Activated CD4-positive, alpha-beta T cell treated with anti-CD3 and anti-CD28 coated beads, Interleukin-2, amount 50 U/mL, for 16 hours (primary cell): ENCODE measurements around the gene MXI1.

Experiments
- DNase-seq: peaks from one replicate; pipeline ENCODE4 v3.0.0-alpha.2; 2020

Gene MXI1

DNA sequence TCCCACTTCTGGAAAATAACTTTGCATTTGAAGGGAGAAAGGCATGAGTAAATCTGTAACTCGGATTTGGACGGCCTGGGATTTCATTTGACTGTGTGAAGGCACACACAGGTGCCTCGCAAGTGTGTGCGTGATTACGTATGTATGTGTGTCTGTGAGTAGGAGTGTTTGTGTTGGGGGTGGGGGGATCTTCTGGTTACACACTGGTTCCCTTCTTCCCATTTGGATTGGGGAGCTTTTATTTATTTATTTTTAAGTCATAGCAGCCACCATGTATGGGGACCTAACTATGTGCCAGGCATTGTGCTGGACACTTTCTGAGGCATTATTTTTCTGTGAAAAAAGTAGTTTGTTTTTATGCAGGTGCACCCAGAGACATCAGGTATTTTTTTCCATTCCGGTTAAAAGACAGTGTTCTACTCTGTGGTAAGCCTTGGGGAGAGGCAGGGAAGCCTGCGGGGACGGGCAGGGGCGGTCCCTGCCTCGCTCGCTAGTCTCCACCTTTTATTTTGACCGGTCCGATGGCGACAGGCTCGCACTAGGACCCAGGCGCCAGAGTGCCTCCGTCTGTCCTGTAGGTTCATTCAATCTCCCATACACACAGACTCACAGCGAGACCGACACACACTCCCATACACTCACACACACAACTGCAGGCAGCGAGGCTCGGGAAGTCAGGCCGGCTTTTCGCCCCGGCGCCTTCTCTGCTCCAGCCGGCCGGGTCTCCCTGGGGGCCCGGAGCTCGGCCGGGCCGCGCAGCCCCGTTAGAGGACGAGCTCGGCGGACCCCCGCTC, at the start of gene MXI1:
Gene MXI1 (plus strand): TSS at position 595 of the 794 bp plus-strand sequence. CDS start 204 bp downstream, outside the sequence.
- peak; percentile 72 for DNase-seq

DNA sequence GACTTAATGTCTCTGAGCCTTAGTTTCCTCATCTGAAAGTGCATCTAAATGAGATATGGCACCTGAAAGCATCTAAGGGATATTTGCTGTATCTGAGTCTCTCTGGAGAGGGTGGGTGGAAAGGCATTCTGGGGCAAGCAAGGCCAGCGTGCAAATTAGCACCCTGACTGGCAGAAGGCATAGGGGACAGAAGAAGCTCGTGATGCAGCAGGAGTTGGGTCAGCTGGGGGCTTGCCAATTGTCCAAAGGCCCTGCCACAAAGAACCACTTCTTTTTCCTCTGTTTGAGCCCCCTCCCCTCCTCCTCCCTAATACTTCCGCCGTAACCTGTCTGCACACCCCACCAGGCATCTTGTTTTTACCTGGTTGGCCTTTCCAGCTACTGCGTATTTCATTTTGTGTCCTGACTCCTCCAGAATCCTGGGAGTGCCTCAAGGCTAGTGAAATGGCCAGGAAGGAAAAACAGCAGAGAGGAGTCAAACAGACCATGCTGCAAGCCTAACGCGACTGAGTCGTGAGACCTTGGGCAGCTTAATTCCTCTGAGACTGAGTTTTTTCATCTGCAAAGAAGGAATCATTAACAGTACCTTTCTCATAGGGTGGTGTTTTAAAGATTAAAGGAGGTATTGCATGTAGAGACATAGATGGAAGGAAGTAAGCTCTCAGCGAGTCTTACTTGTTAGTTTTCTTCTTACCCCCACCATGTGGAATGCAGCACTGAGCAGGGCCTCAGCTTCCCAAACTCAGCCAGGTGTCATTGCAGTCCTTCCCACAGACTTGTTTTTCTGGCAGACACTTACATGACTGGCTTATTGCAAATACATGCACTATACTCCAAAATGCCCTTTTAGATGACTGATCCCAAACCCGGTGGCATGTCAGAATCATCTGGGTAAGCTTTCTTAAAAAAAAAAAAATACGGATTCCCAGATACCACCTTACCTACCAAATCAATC, 49.1 kb upstream of the MXI1 start:
- DNase-seq, result no peak

DNA sequence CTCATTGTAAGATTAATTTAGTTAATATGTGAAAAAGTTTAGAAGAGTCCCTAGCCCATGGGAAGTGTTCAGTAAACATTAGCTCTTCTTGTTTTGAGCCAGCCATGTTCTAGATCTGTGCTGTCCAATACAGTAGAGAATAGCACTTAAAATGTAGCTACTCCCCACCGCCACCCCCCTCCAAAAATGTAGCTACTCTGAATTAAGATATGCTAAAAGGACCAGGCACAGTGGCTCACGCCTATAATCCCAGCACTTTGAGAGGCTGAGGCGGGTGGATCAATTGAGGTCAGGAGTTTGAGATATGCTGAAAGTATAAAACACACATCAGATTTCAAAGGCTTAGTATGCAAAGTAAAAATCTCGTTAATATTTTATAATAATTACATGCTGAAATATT, 47.3 kb upstream of the MXI1 start:
- no peak for DNase-seq

DNA sequence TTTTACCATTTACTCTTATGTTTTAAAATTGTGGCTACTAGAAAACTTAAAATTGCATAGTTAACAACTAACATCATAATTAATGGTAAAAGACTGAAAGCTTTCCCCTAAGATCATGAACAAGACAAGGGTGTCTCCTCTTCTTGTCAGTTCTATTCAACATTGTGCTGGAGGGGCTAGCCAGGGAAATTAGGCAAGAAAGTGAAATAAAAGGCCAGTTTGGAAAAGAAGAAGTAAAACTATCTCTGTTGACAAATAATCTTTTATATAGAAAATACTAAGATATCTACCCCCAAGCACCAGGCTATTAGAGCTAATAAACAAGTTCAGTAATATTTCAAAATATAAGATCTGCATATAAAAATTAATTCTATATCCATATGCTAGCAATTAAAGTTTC, 46.9 kb upstream of the MXI1 start:
- DNase-seq, result no peak

DNA sequence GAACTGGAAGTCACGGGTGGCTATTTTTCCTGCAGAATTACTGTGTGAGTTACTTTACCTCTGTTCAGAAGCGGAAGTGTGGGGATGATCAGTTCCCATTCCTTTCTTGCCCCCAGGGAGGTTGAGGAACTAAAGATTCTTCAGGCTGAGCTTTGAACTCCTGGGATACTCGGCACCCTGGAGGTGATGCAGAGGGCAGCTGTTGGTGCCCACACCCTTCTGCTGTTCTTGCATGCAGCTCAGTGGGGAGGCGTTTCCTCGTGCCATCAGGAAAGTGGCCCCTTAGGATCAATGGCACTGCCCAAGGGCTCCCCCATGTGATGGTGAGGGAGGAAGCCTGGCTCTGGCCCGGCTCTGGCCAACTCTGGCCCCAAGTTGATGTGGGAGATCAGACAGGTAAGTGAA, 44.7 kb upstream of the MXI1 start:
- no peak for DNase-seq

DNA sequence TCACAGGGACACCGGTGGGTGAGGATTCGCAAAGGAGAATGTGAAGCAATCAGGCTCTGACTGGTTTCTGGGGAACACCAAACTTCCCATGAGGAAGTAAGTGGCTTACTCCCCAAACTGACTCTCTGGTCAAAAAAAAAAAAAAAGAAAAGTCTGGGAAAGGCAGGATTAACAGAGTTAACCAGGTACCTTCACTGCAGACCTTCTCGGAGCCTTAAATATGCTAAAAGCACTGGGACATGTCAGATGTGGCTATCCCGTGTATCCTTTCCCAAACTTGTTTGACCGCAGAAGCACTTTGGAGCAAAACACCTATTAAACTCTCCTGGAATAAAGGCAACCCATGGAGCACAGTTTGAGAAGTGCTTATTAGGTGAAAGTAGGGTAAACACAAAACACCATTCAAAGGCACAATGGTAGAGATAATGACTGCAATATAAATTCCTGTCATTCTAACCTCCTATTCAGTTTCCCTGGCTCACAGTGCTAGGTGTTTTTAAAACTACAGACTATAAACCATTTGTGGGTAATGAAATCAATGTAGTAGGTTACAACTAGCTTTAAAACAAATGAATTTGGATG, 44.1 kb upstream of the MXI1 start:
- no peak for DNase-seq

DNA sequence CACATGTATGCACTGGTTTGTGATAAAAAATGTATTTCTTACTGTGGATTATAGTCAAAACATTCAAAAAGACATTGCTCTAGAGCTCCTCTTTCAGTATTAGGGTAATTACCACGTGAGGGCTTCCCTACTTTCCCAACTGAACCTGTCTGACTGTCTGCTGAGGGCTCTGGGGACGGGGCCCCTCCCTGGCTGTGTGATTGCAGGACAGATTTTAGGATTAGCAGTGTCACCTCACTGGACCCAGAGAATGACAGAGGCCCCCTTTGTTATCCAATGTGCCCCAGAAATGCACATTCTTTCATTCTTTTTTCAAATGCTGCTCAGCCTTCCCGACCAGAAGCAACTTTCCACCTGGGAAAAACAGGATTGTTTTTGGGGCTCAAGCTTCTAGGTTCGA, 43.6 kb upstream of the MXI1 start:
- DNase-seq, result no peak

DNA sequence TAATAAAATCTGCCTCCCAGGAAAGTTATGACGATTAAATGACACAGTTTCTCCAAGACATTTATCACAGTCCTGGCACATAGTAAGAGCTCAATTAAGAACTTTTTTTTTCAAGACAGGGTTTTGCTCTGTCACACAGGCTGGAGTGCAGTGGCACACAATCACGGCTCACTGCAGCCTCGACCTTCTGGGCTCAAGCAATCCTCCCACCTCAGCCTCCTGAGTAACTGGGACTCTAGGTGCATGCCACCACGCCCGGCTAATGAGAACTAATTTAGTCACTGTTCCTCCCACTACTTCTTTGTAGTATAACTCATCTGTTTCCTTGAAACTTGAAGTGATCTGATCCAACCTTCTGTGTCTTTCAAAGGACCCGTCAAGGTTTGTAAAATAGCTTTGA, 42.2 kb upstream of the MXI1 start:
- no peak for DNase-seq

DNA sequence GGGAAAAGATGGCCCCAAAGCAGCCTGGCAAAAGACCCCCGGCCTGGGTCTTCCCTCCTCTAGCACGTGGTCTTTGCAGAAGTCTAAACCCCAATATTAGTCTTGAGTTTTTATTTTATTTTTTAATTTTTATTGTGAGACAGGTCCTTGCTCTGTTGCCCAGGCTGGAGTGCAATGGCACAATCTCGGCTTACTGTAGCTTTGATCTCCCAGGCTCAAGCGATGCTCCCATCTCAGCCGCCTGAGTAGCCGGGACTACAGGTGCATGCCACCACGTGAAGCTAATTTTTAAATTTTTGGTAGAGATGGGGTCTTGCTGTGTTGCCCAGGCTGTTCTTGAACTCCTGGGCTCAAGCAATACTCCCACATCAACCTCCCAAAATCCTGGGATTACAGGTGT, 40.3 kb upstream of the MXI1 start:
- no peak for DNase-seq

DNA sequence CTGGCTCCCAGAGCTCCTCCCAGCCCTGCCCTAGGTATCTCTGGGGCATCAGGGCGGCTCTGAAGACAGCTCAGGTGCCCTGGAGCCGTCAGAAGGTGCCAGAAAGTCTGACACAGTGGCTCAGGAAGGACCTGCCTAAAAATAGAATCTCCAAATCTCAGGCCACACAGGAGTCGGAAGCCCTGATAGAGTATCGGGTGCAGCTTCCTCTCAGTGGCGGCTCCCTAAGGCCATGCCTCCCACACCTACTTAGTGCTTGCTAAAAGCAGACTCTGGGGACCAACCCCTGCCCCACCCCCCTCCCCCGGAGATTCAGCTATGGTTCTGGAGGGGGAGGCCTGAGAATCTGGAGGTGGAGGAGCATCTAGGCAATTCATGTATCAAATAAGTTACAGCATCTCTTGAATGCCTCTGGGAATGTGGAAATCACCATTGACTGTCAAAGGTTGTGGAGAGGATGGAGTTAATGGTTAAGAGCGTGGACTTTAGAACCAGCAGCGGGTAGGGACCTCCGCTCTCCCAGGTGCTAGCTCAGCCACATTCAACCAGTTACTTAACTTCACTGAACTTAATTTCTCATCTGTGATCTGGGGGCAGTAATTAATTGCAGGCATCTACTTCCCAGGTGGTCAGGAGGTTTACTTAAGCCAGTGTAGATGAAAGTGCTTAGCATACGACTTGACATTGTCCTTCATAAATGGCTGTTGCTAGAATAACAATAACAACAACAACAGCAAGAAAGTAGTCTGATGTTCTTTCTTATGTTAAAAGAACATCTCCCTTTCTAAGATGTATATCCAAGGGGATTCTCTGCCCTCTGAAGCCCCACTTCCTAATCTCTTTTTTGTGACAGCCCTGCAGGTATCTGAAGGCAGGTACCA, 38.6 kb upstream of the MXI1 start:
- no peak for DNase-seq

DNA sequence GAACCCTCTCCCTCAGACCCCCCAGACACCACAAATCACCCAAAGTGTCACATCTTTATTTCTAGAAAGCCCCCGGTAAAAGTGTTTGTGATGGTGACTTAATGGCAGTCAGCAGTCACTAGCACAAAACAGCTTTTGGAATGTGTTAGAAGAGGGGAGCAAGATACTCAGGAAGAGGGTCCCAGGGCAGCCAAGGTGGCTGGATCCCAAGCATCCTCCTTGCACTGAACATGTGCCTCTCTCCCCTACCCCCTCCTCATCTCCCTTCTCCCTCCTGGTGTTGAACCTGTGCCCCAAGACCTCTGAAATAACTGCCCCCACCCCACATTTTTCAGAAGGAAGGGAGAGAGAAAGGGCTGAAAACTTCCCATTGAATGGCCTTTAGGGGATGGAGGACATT, 37.8 kb upstream of the MXI1 start:
- no peak for DNase-seq

DNA sequence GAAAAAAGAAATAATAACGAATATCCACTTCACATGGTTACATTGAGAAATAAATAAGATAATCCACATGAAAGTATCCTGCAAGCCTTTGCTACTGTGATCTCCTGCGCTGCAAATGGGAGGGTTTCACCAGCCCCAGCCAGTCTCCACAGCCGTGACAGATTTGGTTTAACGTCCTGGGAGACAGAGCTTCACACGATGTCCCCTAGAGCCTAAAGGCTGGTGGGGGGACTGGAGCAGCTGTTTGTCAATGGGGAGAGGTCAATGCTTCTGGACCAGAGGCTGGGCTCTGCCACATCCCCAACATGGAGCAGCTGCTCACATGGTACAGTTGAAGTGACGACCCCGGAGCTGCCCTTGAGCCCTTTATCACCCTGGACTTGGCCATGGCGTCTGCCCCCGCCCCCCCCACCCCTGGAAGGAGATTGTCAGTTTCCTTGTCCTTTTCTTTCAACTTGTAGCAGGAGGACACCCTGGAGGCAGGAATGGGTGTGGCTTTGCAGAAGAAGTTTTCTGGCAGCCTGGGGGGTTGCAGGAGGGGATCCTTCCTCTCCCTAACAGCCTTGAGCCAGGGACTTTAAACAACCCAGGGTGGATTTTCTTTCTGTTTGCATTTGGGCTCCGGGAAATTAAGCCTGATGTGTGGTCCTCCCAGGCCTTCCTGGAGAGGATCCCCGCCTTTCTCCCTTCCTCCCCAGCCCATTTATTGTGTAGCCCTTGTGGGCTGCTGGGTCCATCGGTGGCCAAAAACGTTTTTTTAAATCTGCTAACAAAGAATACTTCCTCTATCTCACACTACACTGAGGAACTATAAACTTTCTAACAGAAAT, 37.0 kb upstream of the MXI1 start:
- no peak for DNase-seq

DNA sequence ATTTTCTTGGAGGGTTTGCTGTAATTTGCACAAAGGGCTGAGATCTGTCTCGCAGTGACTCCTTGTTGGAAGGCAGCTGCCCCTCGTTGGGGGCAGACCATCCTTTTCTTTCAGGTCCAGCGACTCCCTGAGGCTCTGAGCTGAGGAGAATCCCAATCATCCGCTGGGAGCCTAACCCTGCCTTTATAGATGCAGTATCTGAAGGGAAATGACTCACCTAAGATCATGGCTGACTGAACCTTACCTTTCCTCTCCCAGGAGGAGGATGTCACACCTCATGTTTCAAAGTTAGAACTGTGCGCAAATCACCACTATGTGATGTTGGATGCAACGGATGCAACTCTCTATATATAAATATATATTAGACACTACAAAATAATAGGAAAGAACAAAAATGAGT, 36.4 kb upstream of the MXI1 start:
- DNase-seq, result no peak

DNA sequence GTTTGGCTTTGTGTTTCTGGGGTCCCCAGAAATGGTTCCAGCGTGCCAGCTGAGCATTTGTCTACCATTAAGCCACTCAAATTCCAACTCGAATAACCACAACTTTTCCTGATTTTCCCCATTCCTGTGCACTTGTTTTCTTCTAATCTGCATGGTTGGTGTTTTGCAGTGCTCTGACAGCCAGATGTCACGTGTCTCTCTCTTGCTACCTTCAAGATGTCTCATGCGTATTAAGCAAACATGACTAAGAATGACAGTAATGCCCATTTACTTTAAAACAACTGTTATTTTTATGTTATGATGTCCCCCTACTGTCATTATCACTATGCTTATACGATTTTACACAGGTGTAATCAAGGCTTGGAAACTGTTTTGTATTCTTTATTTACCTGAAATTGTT, 35.2 kb upstream of the MXI1 start:
- DNase-seq, result no peak

DNA sequence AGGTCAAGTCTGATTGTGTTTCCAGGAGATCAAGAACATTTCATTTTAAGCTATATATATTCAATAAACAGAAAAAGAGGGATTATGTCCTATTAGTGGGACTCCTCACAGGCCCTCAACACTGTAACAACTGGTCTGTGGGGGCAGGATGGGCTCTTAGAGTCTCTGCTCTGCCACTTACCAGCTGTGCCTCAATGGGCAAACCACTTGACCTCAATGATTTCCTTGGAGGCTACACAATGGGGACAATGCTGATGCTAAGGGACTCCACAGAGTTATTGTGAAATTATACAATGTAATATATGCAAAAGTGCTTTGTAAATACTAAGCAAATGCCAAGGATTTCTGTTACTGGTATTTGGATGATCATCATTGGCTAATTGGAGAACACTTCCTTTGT, 33.2 kb upstream of the MXI1 start:
- no peak for DNase-seq

DNA sequence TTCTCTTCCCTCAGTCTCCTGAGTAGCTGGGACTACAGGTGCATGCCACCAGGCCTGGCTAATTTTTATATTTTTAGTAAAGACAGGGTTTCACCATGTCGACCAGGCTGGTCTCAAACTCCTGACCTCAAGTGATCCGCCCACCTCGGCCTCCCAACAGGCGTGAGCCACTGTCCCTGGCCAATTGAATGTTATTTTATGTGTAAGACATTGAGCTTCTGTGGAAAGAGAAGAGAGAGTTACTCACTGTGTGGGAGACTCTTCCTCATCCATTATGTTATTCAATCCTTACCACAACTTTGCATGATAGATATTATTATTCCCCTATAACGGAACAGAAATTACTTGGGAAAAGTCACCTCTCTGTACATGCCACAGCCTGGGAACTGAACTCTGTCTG, 32.6 kb upstream of the MXI1 start:
- DNase-seq, result no peak

DNA sequence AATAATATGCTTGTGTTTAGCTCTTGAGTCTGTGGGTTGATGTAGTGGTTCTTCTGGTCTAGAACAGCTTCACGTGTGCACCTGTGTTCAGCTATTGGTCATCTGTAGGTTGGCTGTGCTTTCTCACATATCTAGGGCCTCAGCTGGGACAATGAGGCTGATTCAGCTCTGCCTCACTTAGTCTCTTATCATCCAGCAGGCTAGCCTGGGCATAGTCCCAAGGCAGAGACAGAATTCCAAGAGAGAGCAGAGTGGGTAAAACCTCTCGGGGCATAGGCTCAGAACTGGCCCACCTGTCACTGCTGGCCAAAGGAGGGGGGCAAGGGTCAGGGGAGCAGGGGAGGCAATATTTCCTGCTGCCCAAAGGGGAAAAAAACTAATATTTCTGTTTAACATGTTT, 32.0 kb upstream of the MXI1 start:
- no peak for DNase-seq

DNA sequence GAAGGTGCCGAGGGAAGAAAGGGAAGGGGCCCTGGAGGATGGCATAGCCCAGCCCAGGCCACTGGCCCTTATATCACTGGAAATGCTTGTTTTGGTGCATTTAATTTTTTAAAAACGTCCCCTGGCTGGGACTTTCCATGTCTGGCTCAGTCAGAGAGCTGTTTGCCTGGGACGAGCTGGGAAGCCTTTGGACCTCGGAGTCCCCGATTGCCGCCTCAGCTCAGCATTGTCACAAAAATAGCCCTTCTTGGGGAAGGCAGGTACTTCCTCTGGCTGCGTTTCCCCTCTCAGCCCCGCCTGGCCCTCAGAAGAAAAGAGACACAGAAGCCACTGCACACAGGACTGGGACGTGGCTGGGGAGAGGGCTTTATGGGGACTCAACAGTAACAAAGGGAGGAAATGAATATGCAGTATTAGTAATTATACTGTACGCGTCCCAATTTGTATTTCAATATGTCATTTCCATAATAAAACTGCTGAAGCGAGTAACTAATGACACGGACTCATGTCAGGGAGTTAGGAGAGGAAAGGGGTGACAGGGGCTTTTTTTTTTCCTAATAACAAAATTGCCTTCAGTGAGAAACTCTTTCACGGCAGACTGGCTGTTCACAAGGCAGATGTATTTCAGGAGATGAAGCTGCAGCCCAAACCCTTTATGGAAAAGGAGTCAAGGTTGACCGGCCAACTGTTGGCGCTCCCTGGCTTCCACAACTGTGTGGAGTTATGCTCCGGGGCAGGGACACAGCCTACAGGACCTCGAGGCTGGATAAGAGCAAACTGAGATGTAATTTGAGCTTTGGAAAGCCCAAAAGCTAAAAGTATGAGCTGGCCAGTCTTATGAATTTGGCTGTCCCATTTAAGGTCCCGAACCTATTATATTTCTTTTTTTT, 31.0 kb upstream of the MXI1 start:
- DNase-seq, result no peak

DNA sequence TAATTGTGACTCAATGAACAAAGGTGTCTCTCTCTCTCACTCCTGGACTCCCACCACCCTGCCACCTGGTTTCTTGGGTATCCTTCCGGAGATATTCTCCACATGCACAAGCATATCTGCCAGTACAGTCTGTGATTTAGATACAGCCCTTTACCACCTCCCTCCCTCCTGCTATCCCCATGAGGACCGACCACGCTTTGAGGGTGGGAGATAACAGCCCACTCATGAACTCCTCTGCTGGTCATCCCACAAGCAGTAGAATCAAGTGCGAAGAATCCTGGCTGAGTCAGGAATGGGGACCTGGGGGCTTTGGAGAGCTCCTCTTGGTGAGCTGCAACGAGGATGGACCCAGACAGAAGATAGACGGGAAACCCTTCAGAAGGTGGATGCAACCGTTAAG, 28.2 kb upstream of the MXI1 start:
- no peak for DNase-seq

DNA sequence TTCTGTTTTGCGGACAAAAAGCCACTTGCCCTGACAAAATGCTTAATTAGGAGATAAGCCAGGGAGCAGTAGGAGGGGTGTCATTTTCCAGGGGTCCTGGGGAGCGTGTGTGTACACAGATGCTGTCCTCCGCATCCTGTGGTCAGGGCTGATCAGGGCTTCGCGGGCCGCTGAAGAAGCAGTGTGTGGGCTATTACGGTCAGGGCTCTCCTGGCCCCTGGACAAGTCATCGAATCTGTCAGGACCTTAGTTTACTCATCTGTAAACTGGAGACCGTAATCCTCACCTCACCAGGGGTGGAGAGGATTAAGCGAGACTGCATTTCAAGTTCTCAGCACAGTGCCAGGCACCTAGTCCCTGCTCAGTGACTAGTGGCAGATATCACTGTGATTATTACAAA, 26.0 kb upstream of the MXI1 start:
- DNase-seq, result no peak

DNA sequence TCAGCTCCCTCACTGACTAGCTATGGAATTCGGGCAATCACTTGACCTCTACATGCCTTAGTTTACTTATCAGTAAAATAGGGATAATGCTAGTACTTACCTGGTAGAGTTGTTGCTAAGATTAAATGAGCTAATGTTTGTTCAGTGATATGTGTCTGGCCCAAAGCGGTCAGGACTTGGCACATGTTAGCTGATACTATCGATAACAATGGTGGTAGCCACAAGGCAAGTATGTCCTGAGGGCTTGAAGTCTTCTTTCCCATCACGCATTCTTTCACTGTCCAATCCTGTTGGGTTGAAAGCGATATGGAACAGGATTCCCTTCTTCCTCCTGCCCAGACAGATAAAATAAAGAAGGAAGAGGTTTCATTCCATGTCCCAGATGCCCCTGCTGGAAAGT, 25.5 kb upstream of the MXI1 start:
- no peak for DNase-seq
